ENCODE data around the gene INO80B. TPM values are rescaled to one million over a fixed set of nuclear protein-coding genes. Genes with fewer than 3 reads are reported as not detected.
"Not testable (repeated sequence)": the region's sequence is repeated elsewhere in the genome, so short reads cannot be mapped to it uniquely, and the experiment has no call there.

Gene INO80B
- total RNA-seq, 1 experiment from 2014 or later = 7.8 TPM

DNA sequence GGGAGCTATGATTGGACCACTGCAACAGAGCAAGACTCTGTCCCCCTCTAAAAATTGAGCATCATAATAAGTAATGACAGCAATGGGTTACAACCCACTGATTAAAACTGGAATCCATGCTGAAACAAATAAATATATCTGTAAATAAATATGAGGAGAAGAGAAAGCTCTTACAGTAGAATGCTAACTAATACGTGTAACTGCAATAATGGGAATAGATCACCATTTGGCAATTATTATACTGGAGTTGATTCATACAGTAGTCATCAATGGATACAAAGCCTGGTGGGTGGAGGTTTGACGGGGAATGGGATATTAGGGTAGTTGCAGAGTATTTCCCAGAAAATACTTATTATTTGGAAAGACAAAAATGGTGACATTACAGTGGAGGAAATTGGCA, 6.1 kb upstream of the INO80B start:
- DNase-seq (ENCODE audit: low read depth) = no peak

GRCh38 chr2:74450570-74451190, 4.2 kb upstream of the INO80B start:
- no peak for DNase-seq (ENCODE audit: low read depth)

GRCh38 chr2:74457129-74457548, 2.3 kb downstream of the INO80B start:
- DNase-seq (ENCODE audit: low read depth) = no peak

GRCh38 chr2:74457549-74458131, 2.8 kb downstream of the INO80B start:
- DNase-seq (ENCODE audit: low read depth) = peak; percentile 59

DNA sequence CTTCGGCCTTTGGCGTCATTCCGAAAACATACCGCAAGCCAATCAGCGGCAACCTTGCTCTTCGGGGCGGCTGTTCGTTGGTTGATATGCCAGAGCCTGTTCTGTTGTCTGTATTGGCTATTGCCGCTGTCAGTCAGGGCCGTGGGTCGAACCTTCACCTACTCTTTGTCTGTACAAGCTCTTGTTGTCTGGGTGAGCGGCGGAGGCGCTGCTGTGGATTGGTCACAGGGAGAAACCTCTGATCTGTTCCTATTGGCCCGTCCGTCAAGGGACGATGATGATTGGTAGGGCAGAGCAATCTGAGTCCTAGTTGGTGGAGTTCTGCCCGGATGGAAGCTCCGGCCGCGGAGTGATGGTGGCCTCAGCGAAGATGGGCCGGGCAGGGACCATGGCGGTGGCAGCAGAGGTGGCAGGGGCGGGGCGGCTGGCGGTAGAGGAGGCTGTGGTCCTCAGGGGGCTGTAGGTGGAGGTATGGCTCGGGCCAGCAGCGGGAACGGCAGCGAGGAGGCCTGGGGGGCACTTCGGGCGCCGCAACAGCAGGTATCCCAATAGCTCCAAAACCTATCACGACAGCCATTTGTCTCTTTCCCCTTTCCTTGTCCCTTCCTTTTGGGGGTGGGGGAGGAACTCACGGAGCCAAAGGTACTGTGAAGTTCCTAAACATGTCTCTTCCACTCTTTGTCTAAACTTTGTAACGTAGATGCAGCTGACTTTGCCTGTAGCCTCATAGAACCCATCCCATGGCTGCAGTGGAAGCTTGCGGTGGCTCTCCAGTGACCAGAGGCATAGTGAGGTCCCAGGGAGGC, 3.4 kb downstream of the INO80B start, which contains the start of gene WBP1:
WBP1 (plus strand) TSS at position 307 of the 806 bp plus-strand sequence; CDS start at position 472, 165 bp downstream.
- DNase-seq (ENCODE audit: low read depth) = peak; percentile 100

GRCh38 chr2:74458938-74459363, 4.1 kb downstream of the INO80B start:
- no peak for DNase-seq (ENCODE audit: low read depth)

DNA sequence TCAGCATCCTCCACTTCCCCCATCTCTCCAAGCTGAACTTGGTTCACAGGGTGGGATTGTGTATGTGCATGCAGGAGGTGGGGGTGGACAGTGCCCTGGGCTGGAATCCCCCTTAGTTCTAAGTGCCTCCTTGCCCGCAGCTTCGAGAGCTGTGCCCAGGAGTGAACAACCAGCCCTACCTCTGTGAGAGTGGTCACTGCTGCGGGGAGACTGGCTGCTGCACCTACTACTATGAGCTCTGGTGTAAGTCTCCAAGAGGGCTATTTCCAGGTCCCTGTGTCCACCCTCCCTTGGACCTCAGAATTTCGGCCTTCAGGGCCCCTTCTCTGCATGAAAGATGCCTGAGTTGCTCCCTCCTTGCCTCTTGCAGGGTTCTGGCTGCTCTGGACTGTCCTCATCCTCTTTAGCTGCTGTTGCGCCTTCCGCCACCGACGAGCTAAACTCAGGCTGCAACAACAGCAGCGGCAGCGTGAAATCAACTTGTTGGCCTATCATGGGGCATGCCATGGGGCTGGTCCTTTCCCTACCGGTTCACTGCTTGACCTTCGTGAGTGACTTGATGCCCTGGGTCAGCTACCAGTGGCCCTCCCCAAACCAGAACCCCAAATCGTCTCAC, 4.7 kb downstream of the INO80B start:
- not testable (repeated sequence) for DNase-seq (ENCODE audit: low read depth)

DNA sequence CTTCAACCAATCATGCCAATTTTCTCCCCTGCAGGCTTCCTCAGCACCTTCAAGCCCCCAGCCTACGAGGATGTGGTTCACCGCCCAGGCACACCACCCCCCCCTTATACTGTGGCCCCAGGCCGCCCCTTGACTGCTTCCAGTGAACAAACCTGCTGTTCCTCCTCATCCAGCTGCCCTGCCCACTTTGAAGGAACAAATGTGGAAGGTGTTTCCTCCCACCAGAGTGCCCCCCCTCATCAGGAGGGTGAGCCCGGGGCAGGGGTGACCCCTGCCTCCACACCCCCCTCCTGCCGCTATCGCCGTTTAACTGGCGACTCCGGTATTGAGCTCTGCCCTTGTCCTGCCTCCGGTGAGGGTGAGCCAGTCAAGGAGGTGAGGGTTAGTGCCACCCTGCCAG, 5.3 kb downstream of the INO80B start:
- not testable (repeated sequence) for DNase-seq (ENCODE audit: low read depth)

DNA sequence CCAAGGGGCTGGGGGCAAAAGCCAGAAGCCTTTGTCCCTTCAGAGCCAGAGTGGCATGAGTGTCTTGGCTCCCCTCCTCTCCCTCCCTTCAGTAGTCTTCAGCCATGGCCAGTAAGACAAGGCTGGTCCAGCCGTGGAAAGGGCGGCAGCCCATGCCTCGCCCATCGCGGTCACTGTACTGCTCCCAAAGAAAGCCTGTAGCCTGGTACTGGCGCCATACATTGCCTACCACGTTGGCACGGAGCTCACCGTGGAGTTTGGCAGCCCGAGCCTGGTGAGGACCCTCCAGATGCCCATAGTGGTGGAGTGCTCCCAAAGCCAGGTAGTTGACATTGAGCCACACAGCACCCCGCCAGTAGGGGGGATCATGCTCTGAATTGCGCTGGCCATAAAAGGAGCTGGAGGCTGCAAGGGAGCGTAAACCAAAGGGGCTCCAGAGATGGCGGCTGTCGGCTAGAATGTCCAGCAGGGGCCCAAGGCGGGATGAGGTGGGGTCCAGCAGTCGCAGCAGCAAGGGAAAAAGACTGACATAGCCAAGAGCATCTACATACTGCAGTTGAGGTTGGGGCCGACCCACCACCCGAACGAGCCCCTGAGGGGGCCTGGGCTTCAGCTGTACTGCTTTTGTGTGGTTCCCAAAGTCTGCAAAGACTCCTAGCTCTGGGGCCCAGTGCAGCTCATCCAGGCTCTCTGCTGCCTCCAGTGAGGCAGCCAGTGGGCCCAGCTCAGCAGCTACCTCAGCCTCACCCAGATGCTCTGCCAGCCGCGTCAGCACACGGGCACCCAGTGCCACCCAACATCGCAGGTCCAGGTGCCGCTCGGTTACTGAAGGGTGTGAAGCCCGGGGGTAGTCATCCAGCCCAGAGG, 6.5 kb downstream of the INO80B start:
- DNase-seq (ENCODE audit: low read depth) = no peak

GRCh38 chr2:74462054-74462785, 7.3 kb downstream of the INO80B start:
- no peak for DNase-seq (ENCODE audit: low read depth)

DNA sequence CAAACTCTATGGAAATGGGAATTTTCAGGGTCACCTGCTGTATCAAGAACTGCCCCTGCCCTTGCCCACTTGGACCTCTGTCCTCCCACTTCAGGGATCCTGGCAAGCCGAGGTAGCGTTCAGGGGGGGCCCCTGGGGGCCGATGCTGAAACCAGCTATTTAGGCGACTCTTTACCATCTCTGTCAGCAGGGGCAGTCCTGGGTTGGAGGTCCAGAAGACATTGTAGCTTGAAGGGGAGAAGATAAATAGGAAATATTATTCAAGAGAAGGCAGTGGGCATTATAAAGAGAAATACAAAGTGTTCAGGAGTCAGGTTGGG, 7.9 kb downstream of the INO80B start:
- DNase-seq (ENCODE audit: low read depth) = no peak

- no peak for DNase-seq (ENCODE audit: low read depth)
These were observed 9.5 kb downstream of the INO80B start for GRCh38 chr2:74464406-74464805.

DNA sequence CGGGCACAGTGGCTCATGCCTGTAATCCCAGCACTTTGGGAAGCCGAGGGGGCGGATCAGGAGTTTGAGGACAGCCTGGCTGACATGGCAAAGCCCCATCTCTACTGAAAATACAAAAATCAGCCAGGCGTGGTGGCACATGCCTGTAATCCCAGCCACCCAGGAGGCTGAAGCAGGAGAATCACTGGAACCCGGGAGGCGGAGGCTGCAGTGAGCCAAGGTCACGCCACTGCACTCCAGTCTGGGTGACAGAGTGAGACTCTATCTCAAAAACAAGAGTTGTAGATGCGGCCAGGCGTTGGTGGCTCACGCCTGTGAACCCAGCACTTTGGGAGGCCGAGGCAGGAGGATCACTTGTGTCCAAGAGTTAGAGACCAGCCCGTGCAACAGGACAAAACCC, 15.9 kb downstream of the INO80B start:
- DNase-seq (ENCODE audit: low read depth) = not testable (repeated sequence)

DNA sequence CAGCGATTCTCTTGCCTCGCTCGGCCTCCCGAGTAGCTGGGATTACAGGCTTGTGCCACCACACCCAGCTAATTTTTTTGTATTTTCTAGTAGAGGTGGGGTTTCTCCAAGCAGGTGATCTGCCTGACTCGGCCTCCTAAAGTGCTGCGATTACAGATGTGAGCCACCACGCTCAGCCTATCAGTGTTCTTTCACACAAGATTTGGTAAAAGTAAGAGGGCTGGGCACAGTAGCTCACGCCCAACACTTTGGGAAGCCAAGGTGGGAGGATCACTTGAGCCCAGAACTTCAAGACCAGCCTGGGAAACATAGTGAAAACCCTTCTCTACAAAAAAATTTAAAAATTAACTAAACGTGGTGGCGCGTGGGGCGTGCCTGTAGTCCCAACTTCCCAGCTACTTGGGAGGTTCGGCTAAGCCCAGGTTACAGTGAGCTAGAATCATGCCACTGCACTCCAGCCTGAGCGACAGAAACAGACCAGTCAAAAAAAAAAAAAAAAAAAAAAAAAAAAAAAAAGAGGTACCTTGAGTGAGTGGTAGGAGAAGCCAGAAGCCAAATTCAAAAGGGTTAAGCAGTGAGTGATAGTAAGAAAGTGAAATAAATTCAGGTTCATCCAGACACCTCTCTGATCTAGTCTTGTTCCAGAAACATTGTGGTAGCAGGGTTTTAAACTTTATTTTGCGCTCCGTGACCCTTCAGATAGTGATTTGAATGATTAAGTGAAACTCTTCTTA, 16.6 kb downstream of the INO80B start:
- DNase-seq (ENCODE audit: low read depth) = no peak

- DNase-seq (ENCODE audit: low read depth) = peak; percentile 89
These were observed 17.4 kb downstream of the INO80B start, which contains the start of gene MRPL53 for GRCh38 chr2:74472086-74472944. TSS of gene MRPL53 (minus strand) at chr2:74472680. CDS start at chr2:74472660, 20 bp downstream.

DNA sequence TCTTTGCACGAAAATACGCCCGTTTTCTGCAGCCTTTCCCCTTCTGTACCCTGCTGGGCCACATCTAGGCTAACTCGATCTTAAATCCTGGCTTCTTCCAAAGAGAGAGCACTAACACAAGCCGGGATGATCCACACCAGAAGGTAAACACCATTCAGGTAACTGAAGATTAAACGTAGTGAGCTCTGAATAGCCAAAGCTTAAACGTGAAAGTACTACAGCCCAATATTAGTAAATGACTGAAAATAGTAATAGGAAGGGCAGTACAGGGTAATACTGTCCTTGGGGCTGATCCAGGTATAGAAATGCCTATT, 18.0 kb downstream of the INO80B start:
- DNase-seq (ENCODE audit: low read depth) = no peak

- DNase-seq (ENCODE audit: low read depth) = no peak
These were observed 19.6 kb downstream of the INO80B start for GRCh38 chr2:74474481-74474880.

DNA sequence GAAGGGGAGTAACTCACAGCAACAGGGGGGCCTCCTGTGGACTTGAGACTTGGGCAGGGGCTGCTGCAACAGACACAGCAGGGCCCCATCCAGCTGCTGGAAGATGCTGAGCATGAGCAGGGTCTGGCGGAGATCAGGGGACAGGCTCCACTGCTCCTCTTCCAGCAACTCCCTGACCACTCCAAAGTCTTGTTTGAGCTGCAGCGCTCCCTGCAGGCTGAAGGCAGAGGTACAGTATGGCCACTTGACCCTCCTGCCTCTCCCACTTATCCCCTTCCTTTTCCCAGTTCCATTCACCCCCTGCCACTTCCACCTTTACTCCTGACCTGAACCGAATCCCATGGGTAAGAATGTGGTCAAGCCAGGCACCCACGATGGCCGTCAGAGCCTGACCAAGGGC, 20.0 kb downstream of the INO80B start:
- DNase-seq (ENCODE audit: low read depth) = no peak

GRCh38 chr2:74481431-74481830, 26.5 kb downstream of the INO80B start:
- DNase-seq (ENCODE audit: low read depth) = no peak

Measured in M059J (cell line).